ENCODE data around the gene SNX25.

Gene SNX25

GRCh38 chr4:185384930-185385331 is 175.5 kb downstream of the SNX25 start:
- DNase-seq = peak; percentile 46

- DNase-seq = no peak
Measured at GRCh38 chr4:185387957-185388356, 178.6 kb downstream of the SNX25 start.

GRCh38 chr4:185390941-185391340 is 181.5 kb downstream of the SNX25 start:
- DNase-seq = no peak

- DNase-seq = no peak
Measured at GRCh38 chr4:185392156-185392555, 182.8 kb downstream of the SNX25 start.

GRCh38 chr4:185394568-185395237 is 185.3 kb downstream of the SNX25 start:
- DNase-seq = no peak

- DNase-seq = no peak
Measured at GRCh38 chr4:185395238-185395955, 186.0 kb downstream of the SNX25 start, which contains the start of gene LRP2BP. LRP2BP (minus strand) TSS chr4:185395924; CDS start chr4:185378186, 17,738 bp downstream.

- DNase-seq = peak; percentile 83
Measured at GRCh38 chr4:185395956-185396723, 186.7 kb downstream of the SNX25 start.

GRCh38 chr4:185396724-185397385 is 187.5 kb downstream of the SNX25 start, which contains the start of gene ANKRD37:
ANKRD37 (plus strand) TSS chr4:185396841; CDS start chr4:185396924, 83 bp downstream.
- DNase-seq = no peak

GRCh38 chr4:185398618-185399017 is 189.2 kb downstream of the SNX25 start:
- no peak for DNase-seq

- DNase-seq = no peak
Measured at GRCh38 chr4:185399466-185399865, 190.1 kb downstream of the SNX25 start.

- no peak for DNase-seq
Measured at GRCh38 chr4:185404031-185404430, 194.6 kb downstream of the SNX25 start.

GRCh38 chr4:185405296-185405999 is 196.1 kb downstream of the SNX25 start:
- no peak for DNase-seq

- no peak for DNase-seq
Measured at GRCh38 chr4:185408432-185408831, 199.0 kb downstream of the SNX25 start.

GRCh38 chr4:185411849-185412248 is 202.5 kb downstream of the SNX25 start:
- DNase-seq = no peak

GRCh38 chr4:185412412-185412811 is 203.0 kb downstream of the SNX25 start:
- no peak for DNase-seq
